Neural cell (in vitro differentiated cells): ENCODE data around the gene DNAI4.

ENCODE experiments used
- EZH2 ChIP-seq: fragments of 200-600, 300-800 bp; shearing (Covaris generic), sonication (generic); IDR thresholded peaks from 2 replicates; pipeline ENCODE4 v1.6.1; 2014; ENCODE audit warnings: antibody characterized with exemption, low read length, borderline replicate concordance, mild to moderate bottlenecking; ENCODE audit not compliant: insufficient read depth, poor library complexity, severe bottlenecking
- TAF1 ChIP-seq: IDR thresholded peaks from 2 replicates; pipeline ENCODE4 v1.6.1; 2012; ENCODE audit warnings: low read depth
- TF ChIP-seq, protein P1 (sequence below): fragments of 450-650 bp; IDR thresholded peaks from 2 replicates; pipeline ENCODE4 v1.5.1; 2014; ENCODE audit warnings: antibody characterized with exemption, mild to moderate bottlenecking, moderate library complexity; ENCODE audit not compliant: poor library complexity, severe bottlenecking

DNA sequence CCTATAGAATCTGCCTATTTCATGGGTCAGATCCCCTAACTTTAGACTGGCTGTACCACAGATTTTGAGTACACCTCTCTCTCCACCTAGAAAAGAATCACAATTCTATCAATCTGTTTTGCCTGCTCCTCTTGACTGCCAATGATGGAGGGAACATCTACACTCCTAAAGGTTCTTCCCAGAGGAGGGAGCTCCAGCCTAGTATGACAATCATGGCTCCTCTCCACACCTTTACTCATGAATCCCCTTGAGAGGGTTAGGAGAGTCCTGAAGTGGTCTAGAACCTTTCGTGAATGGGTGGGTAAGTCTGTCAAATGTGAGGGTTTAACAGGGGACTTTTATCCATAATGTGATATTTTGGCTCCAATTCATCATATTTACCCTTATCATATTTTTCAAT, 48.0 kb downstream of the DNAI4 start:
- TF ChIP-seq EZH2 = no peak
- TF ChIP-seq, protein P1, sequence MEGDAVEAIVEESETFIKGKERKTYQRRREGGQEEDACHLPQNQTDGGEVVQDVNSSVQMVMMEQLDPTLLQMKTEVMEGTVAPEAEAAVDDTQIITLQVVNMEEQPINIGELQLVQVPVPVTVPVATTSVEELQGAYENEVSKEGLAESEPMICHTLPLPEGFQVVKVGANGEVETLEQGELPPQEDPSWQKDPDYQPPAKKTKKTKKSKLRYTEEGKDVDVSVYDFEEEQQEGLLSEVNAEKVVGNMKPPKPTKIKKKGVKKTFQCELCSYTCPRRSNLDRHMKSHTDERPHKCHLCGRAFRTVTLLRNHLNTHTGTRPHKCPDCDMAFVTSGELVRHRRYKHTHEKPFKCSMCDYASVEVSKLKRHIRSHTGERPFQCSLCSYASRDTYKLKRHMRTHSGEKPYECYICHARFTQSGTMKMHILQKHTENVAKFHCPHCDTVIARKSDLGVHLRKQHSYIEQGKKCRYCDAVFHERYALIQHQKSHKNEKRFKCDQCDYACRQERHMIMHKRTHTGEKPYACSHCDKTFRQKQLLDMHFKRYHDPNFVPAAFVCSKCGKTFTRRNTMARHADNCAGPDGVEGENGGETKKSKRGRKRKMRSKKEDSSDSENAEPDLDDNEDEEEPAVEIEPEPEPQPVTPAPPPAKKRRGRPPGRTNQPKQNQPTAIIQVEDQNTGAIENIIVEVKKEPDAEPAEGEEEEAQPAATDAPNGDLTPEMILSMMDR = no peak
- no peak for TF ChIP-seq TAF1
